Gastroesophageal sphincter (tissue), 3 donors: ENCODE measurements around the gene LINC00305.

Experiments used
- CTCF ChIP-seq, 4 experiments: fragments of 200-600 bp in 2 of 4; fragments of 450-650 bp in 2 of 4; sonication (generic) in 1 of 4; IDR thresholded peaks; one replicate each; pipeline ENCODE4 v1.5.1; 2017 to 2019; ENCODE audit warnings: antibody characterized with exemption in 4 of 4, mild to moderate bottlenecking in 2 of 4, moderate library complexity in 2 of 4
- EP300 ChIP-seq: sonication (generic); formaldehyde crosslinking; IDR thresholded peaks from one replicate; pipeline ENCODE4 v1.6.1; 2017; ENCODE audit warnings: antibody characterized with exemption, mild to moderate bottlenecking
- POLR2A ChIP-seq, 2 donors: fragments of 450-650 bp; IDR thresholded peaks; one replicate each; pipeline ENCODE4 v1.6.1; 2017; ENCODE audit warnings: antibody characterized with exemption in 2 of 2, mild to moderate bottlenecking in 2 of 2, moderate library complexity in 1 of 2
- POLR2AphosphoS5 ChIP-seq: sonication (generic); formaldehyde crosslinking; IDR thresholded peaks from one replicate; pipeline ENCODE4 v1.6.1; 2017; ENCODE audit warnings: antibody characterized with exemption

- no peak for TF ChIP-seq CTCF (IDR thresholded peaks at IDR 0.05)
- TF ChIP-seq POLR2AphosphoS5 = no peak
- no peak for TF ChIP-seq EP300
- no peak for TF ChIP-seq POLR2A (IDR thresholded peaks at IDR 0.05)
Measured at GRCh38 chr18:64191069-64191468, 42.2 kb upstream of the LINC00305 start.
